ENCODE data around the gene POLR2C.
A peak's percentile ranks its signal among the peaks of the same experiment; 100 is the strongest.

Gene POLR2C

DNA sequence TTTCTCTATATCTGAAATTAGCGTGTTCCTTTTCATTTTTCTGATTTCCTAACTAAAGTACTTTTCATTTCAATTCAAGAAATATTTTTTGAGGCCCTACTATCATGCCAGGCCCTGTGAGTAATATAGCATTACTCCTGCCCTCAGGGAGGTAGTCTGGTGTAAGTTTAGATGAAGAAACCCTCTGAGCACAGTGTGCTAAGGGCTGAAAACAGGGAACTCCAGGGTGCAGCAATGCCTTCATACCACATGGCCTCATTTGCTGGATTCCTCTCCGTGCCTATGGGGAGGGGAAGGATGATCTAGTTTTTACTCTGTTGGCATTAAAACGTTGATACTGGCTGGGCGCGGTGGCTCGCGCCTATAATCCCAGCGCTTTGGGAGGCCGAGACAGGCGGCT is 10.5 kb upstream of the POLR2C start:
- FAIRE-seq: no peak

DNA sequence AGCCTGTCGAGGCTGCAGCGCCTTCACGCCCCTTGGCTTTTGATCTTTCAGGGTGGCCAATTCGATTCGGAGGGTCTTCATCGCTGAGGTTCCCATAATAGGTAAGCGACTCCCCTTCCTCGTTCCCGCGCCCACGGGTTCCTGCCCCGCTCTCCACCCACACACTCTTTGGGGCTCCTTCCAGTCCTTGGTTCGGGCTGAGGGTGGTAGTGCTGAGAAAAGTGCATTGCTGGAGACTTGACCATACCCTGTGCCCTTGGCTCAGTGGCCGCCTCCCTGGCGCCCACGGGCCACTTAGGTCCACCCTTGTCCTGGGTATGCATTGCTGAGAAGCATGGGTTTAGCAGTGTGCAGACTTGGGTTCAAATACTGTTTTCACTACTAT is 491 bp downstream of the POLR2C start:
- FAIRE-seq: no peak

DNA sequence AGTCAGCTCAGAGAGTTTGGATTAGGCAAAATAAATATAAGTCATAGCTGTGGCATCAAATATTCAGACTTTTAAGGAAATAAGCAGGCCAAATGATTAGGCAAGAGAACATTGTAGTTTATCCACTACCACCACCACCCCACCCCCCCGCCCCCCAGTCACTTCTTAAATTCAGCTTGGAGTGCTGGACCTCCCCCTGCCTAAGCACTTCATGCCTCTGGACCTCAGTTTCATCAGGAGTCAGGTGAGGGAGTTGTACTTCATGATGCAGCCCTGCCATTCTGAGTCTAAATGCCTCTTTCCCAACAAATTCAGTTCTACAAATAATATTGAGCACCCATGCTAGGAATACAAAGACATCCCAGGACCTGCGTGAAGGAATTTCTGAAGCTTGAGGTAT is 2.0 kb downstream of the POLR2C start:
- FAIRE-seq: no peak

DNA sequence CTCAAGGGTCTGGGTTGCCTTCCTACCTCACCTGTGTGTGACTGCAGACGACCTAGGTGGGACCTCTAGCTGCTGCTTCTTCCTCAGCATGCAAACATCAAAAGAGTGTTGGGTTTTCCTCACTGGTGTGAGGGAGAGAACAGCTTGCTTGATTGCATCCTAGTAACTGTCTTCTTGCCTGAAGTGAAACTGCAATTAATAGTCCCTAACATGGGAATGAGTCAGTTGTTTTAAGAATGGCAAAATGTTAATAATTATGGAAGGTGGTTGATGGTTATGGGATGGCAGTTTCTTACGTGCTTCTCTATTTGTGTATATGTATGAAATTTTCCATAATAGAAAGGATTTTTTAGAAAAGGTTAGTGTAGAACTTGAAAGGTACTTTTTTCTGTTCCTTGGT is 5.9 kb downstream of the POLR2C start:
- no peak for FAIRE-seq

DNA sequence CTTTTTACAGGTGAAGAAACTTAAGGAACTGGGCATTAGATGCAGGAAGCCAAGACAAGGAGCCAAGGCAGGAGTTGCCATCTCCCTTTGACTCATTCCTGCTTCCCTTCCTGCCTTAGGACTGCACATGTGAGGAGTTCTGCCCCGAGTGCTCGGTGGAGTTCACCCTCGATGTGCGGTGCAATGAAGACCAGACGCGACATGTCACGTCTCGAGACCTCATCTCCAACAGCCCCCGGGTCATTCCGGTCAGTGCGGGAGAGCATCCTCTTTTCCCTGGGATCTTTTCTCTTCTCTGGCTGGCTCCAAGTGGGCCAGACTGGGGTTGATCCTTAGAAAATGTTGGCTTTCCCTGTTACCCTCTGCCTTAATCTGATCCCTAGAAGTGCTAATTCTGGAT is 6.6 kb downstream of the POLR2C start:
- FAIRE-seq: no peak

DNA sequence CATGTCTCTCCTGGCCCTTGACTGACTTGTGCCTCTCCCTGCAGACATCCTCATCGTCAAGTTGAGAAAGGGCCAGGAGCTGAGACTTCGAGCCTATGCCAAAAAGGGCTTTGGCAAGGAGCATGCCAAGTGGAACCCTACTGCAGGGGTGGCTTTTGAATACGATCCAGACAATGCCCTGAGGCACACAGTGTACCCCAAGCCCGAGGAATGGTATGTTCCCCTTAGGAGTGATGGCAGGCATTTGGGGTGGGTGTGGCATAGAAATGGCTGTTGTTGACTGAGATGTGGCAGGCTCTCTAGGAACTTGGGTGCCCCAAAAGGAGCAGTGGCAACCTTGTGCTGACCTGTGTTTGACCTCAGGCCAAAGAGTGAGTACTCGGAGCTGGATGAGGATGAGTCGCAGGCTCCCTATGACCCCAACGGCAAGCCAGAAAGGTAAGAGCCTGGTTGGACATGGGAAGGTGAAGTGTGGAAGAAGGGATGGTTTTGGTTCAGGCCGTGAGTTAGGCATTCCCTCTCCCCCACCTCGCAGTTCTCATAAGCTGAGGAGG is 7.5 kb downstream of the POLR2C start:
- FAIRE-seq: no peak

DNA sequence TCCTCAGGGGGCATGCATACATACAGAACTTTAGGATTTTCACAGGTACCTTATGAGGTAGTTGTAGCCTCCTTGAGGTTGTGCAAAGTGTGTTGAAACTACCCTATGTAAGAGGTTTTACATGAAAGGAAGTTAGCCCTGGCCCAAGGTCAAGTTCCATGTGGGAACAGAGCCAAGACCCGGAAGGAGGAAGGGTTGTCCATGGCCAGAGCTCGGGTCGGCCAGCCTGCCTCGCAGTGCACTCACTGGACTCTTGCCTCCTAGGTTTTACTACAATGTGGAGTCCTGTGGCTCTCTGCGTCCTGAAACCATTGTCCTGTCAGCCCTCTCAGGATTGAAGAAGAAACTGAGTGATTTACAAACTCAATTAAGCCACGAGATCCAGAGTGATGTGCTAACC is 8.2 kb downstream of the POLR2C start:
- no peak for FAIRE-seq

DNA sequence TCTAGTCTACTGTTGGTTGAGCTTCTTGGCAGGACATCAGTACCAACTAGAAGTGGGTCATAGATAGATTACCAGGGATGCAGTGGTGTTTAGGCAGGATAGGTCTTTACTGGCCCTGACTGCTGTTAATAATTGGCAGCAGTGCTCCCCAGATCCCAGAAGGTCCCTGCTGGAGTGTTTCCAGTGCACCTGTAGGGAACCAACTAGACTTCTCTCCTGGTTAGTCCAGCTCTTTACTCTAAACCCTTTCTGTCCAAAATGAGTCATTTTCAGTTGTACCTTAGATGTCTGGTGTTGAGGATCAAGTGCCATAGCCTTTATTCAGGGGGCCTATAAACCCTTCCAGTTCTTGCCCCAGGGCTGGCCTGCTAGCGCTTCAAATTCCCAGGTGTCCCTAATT is 8.7 kb downstream of the POLR2C start:
- no peak for FAIRE-seq

DNA sequence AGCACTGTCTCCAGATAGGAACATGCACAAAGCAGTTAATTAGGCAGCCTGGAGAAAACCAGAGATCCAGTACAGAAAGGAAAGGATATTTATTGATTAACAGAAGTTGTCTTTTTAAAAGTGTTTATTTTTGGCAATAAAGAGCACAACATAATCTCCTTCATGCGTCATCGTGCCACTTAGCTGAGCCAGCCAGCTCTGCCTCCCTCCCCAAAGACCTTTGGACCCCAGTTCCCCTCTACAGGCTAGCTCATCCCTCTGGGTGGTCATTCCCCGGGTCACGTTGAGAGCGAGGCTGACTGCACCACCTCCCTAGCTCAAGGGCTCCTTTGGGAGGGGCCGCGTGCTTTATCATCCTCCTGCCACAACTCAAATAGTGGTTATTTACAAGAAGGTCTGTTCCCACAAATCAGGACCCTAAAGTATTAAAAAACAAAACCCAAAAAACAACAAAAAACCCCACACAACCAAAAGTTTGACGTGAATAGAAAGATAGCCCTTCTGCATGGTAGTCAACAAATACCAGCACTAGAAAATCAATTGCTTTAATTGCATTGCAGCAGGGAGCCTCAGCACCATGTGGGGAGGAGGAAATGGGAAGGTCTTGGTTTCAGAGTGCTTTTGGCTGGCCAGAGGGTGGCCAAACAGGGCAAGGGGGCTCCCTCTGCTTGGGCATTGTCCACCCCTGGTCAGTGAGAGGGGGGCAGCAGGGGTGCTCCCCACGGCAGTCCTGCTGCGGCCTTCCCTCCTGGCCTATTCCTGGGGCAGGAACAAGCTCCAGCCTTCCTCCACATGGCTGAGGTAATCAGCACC is 9.6 kb downstream of the POLR2C start:
- no peak for FAIRE-seq

DNA sequence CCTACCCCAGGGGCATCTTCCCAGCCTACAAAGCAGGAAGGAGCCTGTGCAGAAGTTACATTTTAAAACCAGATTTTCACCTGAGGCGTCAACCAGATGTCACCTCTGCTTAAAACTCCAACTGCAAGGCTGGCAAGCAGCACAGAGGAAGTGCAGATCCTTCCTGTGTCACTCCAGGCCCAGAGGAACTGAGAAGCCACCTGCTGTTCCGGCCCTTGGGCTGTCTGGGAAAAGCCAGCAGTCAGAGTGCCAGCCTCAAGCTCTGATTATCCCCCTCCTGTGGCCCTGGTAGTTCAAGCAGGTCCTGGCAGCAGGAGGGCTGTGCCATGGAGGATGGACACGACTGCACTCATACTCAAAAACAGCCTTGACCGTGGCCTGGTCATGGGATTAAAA is 10.2 kb downstream of the POLR2C start:
- no peak for FAIRE-seq

DNA sequence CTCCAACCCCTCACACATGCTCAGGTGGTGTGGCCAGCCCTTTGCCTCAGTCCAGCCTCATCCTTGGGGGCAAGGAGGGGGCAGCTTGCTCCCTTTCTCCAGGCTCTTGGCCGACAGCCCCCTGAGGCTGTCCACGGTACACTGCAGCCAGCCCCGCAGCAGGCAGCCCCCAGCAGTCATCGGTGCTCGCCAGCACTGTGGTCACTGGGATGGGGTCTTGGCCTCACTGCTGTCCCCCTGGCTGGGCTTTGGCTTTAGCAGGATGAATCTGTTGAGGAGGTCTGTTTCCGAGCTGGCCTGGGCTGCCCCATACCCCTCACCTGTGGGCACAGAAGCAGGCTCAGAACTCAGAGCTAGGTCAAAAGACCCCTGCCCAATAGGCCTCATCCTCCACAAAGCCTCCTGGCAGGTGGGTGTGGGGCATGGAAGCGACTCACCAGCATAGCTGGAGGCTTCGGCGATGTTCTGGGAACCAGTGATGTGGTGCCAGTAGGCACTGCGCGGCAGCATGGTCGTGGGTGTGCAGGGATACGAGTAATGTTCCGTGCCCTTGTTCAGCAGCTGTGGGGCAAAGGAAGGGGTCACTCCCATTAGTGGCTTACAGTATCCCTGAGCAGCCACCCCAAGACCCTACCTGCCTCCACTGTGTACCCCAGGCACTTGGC is 10.8 kb downstream of the POLR2C start:
- FAIRE-seq: no peak

DNA sequence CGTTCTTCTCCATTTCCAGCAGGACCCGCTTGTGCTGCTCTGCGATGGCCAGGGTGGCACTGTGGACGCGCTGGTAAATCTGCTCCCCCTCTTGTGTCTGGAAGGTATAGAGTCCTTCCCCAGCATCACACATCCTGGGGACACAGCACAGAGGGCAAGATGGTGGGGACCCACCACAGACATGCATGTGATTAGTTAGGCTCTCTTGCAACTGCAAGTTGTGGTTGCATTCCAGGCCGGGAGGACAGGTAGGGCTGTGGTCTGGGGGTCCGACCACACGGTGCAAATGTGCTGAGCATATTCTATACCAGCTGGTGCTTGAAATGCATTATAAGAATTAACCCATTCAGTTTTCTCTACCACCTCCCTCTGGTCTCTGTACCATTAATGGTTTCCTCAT is 11.4 kb downstream of the POLR2C start:
- no peak for FAIRE-seq

DNA sequence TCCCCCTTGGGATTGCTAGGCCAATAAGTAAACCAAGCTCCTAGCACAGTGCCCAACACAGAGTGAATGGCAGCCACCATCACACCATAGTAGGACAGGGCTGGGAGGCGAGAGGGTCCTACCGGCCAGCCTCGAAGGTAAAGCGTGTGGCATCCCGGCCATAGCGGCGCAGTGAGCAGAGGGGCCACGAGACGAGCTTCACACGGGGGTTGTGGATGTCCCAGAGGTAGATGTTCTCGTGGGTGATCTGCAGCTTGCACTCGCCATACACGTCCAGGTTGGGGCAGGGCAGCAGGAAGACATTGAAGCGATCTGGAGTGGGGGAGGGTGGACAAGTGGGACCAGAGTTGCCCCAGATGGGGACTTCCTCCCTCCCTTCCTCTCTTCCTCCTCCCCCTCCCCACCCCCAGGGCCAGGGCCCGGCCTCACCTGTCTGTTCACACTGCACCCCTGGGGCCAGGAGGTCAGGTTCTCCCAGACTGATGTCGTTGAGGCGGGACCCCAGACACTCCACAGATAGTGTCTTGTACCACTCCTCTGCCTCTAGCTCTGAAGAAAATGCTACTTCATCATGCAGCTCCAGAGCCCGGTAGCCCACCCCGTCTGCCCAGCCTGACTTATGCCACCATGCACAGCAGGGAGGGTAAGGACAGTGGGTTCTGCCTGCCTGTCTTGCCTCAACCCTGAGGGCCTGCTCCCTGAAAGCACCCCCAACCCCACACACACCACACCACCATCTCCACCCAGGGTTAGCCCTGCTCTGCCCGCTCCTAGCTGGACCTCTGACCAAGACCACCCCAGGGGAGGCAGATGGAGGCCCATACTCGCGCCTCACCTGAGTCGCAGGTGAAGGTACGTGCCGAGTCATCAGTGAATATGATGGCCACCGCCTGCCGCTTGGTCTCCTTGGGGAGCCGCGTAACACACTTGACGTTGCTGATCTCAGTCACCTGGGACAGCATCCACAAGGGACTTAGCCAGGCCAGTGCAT is 12.5 kb downstream of the POLR2C start:
- no peak for FAIRE-seq

DNA sequence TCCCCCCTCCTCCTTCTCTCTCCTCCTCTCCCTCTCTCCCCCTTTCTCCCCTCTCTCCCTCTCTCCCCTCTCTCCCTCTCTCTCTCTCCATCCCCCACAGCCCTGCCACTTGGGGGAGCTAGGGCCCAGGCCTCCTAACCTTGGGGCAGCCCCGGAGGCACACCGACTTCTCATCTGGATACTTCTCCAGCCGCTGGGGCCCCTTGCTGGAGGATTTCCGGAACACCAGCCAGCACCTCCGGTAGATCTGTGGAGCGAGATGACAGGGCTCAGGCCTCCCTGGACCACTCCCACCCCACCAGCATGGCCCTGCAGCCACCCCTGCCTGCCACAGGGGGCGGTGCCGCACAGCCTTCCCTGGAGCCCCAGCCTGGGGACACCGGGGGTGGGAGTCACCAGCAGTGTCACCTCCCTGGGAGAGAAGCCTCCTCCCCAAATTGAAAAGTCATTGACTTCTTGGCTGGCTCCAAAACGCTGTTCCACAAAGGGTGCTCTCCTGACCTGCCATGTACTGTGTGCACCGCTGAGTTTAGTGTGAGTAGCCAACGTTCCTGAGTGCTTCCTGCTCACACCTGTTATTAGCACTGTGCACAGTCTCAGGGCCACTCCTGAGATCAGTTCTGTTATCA is 13.3 kb downstream of the POLR2C start:
- FAIRE-seq: peak; percentile 49

DNA sequence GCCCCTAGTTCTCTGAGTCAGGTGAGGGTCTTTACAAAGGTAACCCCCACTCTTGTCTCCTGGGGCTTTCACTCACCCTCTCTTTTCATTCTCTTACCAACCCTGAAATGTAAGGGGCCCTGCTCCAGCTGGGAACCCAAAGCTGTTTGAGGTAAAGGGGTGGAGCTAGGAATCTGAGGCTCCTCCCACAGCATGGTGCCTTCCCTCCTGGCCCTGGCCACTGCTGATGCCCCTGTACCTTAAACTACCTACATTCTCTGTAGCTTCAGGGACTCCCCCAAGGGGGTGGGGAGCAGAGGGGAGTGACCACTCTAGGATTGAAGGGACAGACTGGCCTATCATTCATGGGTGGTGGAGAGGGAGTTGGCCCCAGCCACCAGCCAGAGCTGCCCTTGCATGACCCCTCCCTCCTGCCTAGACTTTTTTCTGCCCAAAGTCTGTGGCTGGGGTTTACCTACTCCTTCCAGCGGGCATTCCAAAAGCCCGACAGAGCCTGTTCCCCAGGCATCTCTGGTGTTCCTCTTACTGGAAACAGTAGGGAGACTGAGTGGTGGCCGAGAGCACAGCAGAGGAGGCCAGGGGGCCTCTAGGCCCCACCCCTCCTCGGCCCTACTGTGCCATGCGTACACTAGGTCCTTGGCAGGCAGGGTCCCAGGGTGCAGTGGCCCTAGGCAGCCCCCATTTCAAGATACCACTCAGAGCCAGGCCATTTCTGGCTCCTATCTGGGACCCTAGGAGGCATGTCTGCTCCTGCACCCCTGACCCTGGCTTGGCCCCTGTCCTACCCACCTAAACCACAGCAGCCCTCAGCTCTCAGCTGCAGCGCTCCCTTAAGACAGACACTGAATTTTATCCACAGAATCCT is 14.3 kb downstream of the POLR2C start:
- no peak for FAIRE-seq

DNA sequence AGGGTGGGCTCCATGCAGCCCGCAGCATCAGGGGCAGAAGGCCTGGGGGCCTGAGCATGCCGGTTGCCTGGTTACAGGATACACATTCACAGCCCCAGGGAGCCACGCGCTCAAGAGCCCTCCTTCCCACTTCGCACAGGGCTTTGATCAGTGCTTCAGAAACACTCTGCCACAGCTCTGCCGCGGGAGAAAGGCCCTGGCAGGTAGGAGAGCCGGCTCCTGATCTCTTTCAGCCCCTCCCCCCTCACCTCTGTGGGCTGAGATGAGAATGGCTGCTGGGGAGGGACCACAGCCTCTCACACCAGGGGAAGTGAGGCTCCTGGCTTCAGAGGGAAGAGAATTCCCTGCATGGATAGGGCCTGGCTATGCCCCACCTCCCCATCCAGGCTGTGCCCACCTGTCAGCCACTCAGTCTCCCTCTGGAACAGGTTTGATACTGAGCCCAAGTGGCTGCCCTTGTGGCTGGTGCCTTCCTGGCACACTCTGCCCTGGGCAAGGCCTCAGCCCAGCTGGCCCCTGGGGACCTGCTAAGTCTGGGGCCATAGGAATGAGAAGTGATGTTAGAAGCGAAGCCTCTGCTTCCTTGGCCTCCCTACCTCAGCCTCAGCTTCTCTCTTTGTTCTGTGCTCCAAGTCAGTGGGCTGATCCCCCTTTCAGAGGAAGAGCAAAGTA is 15.2 kb downstream of the POLR2C start:
- no peak for FAIRE-seq

DNA sequence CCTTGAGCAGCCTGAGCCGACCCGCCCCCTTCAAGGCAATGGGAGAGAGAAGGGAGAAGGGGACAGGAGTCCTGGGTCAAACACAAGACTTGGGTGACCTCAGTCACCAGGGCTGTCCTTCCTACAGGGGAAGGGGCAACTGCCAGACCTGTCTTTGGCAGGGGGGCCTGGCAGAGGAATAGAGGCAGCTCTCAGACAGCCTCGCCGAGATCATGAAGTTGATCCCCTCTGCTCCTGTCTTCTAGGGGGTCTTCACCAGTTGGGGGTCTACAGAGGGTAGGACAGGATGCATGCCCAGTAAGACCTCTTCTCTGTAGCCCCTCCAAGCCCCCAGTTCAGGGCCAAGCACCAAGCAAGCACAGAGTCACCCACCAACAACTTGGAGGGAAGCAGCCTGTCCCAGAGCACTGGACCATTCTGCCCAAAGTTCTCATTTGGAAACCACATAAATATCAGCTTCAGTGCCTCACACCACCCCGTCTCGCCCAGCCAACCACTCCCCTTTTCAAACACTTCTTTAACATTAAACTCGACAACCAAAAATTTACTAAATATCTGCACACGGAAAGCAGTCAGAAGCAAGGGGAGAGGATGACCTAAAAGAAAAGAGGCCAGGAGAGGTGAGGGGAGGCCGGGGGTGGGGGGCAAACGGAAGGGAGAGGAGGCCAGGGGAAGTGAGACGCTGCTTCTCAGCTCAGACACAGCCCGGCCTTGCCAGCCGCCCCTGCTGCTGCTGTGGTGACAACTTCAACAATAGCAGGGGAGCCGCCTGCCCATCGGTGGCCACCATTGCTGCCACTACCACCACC is 16.1 kb downstream of the POLR2C start:
- FAIRE-seq: no peak

DNA sequence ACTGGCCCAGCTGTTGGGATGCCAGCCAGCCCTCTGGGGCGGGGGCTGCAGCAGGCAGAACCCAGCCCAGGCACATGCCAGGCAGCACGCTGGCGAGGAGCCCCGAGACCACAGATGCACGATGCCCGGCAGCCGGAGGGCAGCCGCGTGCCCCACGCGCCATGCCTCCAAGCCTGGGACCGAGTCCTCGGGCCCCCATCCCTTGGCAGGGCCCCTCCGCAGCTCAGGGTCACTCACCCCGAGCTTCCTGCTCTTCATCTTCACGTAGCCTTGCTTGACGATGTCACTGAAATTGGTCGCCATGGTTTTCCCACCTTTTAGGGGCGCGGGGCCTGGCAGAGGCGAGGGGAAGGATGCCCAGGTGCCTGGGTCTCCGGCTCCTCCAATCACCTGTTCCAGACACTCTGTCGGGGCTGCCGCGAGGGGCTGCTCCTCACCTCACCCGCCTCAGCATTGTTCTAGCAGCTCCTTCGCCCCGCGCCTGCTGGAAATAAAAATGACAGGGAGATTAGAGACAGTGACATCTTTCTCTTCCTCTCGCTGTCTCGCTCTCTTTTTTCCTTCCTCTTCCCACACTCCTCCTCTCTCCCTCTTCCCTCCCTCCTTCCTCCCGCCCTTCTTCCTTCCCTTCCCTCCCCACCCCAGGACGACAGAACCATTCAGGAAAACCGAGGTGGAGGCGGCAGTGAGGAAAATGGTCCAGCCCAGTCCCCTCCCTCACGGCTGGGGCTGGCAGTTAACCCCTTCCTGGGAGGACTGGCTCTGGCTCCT is 16.9 kb downstream of the POLR2C start:
- FAIRE-seq: peak; percentile 91
